ENCODE data around the gene DDX20. TPM values are rescaled to one million over a fixed set of nuclear protein-coding genes. Genes with fewer than 3 reads are reported as not detected.
A peak's percentile ranks its signal among the peaks of the same experiment; 100 is the strongest.

The DDX20 gene
- total RNA-seq, 2 donors from 2014 or later = 15.9 to 33.9 TPM

- TF ChIP-seq CTCF (IDR thresholded peaks at IDR 0.05) = no peak
- no peak for TF ChIP-seq POLR2AphosphoS5 (IDR thresholded peaks at IDR 0.05)
- no peak for TF ChIP-seq POLR2A (IDR thresholded peaks at IDR 0.05)
- intact Hi-C loops (cut with DNase I) = no loop called here
- Histone ChIP-seq H3K4me1 (replicated peaks) (no peaks in the 10 kb centered on the region), H3K4me3 (no peak overlapping the region), H3K36me3 (no peaks in the 10 kb centered on the region), H3K9me3 (no peaks in the 10 kb centered on the region), H3K27ac (no peak overlapping the region), H3K27me3 (replicated peaks; ENCODE audit: insufficient read depth) (no peaks in the 10 kb centered on the region)
- 94% methylated on average over 4 of the region's 4 CpGs for WGBS
- DNase-seq (ENCODE audit: low spot score) = no peak
These were observed 20.4 kb upstream of the DDX20 start for GRCh38 chr1:111735321-111735720.

GRCh38 chr1:111735858-111736544, 19.7 kb upstream of the DDX20 start:
- H3K4me3 ChIP-seq = no peak overlapping the region
- no peak overlapping the region for H3K27ac ChIP-seq
- DNase-seq (ENCODE audit: low spot score) = no peak
- TF ChIP-seq CTCF (IDR thresholded peaks at IDR 0.05) (no peak), POLR2A (IDR thresholded peaks at IDR 0.05) (no peak), POLR2AphosphoS5 (IDR thresholded peaks at IDR 0.05) (no peak)
- H3K27me3 ChIP-seq (replicated peaks; ENCODE audit: insufficient read depth) = no peaks in the 10 kb centered on the region
- intact Hi-C loops (cut with DNase I) = no loop called here
- H3K36me3 ChIP-seq = no peaks in the 10 kb centered on the region
- 73% methylated on average over 8 of the region's 8 CpGs for WGBS
- H3K9me3 ChIP-seq = no peaks in the 10 kb centered on the region
- no peaks in the 10 kb centered on the region for H3K4me1 ChIP-seq (replicated peaks)

GRCh38 chr1:111736548-111737215, 19.0 kb upstream of the DDX20 start:
- no peaks in the 10 kb centered on the region for H3K4me1 ChIP-seq (replicated peaks)
- intact Hi-C loops (cut with DNase I) = no loop called here
- H3K27ac ChIP-seq = peak overlapping the region in 1 of 2 donors; percentile 90
- H3K9me3 ChIP-seq = no peaks in the 10 kb centered on the region
- 40% methylated on average over 4 of the region's 4 CpGs for WGBS
- H3K27me3 ChIP-seq (replicated peaks; ENCODE audit: insufficient read depth) = no peaks in the 10 kb centered on the region
- no peaks in the 10 kb centered on the region for H3K36me3 ChIP-seq
- no peak for TF ChIP-seq POLR2A (IDR thresholded peaks at IDR 0.05)
- TF ChIP-seq CTCF (IDR thresholded peaks at IDR 0.05) = no peak
- TF ChIP-seq POLR2AphosphoS5 (IDR thresholded peaks at IDR 0.05) = no peak
- no peak for DNase-seq (ENCODE audit: low spot score)
- no peak overlapping the region for H3K4me3 ChIP-seq

- H3K9me3 ChIP-seq = no peaks in the 10 kb centered on the region
- no peaks in the 10 kb centered on the region for H3K36me3 ChIP-seq
- 30% methylated on average over 8 of the region's 8 CpGs for WGBS
- H3K27ac ChIP-seq = peak overlapping the region; percentile 90 to 92
- no peak for DNase-seq (ENCODE audit: low spot score)
- no peak overlapping the region for H3K4me3 ChIP-seq
- H3K4me1 ChIP-seq (replicated peaks) = no peaks in the 10 kb centered on the region
- no peaks in the 10 kb centered on the region for H3K27me3 ChIP-seq (replicated peaks; ENCODE audit: insufficient read depth)
- intact Hi-C loops (cut with DNase I) = no loop called here
- TF ChIP-seq POLR2A (IDR thresholded peaks at IDR 0.05) (no peak), CTCF (IDR thresholded peaks at IDR 0.05) (no peak), POLR2AphosphoS5 (IDR thresholded peaks at IDR 0.05) (no peak)
These were observed 18.2 kb upstream of the DDX20 start for GRCh38 chr1:111737216-111738132.
